Neural progenitor cell (in vitro differentiated cells): ENCODE measurements around the gene INPP5K.

Experiments used
- EZH2 ChIP-seq: fragments of 200-600 bp; sonication (generic); IDR thresholded peaks from 2 replicates; pipeline ENCODE4 v1.6.1; 2017; ENCODE audit warnings: antibody characterized with exemption, mild to moderate bottlenecking, moderate library complexity
- TF ChIP-seq, protein P1 (sequence below): fragments of 200-600 bp; sonication (generic); IDR thresholded peaks from 2 replicates; pipeline ENCODE4 v1.5.1; 2017; ENCODE audit warnings: antibody characterized with exemption, mild to moderate bottlenecking

- TF ChIP-seq, protein P1, sequence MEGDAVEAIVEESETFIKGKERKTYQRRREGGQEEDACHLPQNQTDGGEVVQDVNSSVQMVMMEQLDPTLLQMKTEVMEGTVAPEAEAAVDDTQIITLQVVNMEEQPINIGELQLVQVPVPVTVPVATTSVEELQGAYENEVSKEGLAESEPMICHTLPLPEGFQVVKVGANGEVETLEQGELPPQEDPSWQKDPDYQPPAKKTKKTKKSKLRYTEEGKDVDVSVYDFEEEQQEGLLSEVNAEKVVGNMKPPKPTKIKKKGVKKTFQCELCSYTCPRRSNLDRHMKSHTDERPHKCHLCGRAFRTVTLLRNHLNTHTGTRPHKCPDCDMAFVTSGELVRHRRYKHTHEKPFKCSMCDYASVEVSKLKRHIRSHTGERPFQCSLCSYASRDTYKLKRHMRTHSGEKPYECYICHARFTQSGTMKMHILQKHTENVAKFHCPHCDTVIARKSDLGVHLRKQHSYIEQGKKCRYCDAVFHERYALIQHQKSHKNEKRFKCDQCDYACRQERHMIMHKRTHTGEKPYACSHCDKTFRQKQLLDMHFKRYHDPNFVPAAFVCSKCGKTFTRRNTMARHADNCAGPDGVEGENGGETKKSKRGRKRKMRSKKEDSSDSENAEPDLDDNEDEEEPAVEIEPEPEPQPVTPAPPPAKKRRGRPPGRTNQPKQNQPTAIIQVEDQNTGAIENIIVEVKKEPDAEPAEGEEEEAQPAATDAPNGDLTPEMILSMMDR: no peak
- TF ChIP-seq EZH2: no peak
Measured at GRCh38 chr17:1461198-1461944, 55.0 kb downstream of the INPP5K start.
